HG02943 (cell line): Measurements from ENCODE around the gene ODF2.
"Not testable (repeated sequence)": the region's sequence is repeated elsewhere in the genome, so short reads cannot be mapped to it uniquely, and the experiment has no call there.

Experiments
- ATAC-seq: cut with Tn5 transposase; IDR thresholded peaks from one replicate; pipeline ENCODE4 v1.9.1; 2021; ENCODE audit warnings: mild to moderate bottlenecking, low read depth, moderate library complexity; ENCODE audit not compliant: unreplicated experiment

The ODF2 gene

DNA sequence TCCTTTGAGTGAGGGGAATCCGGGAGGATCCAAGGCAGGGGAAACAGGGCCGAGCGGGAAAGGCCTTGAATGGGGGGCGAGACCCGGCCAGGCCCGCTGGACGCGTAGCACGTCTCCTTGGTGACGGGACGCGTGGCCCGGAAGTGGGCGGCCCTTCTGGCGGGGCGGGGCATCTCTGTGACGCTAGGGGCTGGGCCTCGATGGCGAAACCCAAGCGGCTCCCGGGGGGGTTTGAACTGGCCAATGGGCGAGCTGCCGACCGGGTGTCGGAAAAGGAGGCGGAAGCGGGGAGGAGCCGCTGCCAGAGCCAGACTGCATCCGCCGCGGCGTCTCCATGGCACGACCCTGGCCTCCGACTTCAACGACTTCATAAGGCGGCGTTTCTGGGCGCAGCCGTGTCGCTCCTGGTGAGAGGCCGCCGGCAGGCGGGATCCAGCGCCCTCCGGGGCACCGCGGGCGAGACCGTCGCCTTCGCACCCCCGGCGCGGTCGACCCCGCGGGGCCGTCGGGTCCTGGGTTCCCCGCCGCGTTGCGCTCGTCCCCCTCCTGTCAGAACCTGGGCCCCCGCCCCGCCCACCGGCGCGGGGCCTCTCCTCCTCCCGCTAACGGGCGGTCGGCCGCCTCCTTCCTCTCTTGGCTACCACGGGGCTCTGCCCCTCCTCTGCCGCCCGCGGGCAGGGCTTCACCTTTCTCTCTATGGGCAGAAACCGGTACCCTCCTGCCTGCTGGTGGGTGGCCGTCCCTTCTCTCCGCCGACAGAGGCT is at the start of gene ODF2:
TSS of gene ODF2 (plus strand) at position 158 of the 764 bp plus-strand sequence. CDS start at position 244, 86 bp downstream.
- ATAC-seq = peak; percentile 79

DNA sequence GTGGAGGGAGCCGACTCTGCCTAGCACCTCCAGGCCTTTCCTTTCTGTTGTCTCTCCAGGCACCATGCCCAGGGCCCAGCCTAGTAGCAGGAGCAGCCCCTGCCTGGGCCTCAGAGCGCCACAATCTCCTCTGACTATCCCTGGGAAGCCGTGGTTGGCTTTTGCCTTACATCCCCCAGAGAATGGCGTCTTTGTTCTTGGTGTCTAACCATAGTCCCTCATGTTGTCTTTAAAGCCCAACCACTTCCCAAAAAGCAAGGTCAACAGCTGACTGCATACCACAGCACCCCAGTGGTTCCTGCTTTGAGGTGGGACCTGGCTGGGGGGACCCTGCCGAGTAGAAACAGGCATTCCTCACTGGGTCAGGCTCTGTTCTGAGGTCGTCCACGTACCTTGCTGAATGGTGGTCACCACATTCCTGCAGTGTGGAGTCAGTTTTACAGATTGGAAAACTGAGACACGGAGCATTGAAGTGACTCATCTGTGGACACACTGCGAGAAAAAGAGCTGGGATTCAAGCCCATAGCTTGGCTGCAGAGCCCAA is 48.9 kb upstream of the ODF2 start:
- ATAC-seq = no peak

GRCh38 chr9:128408963-128409431 is 46.8 kb upstream of the ODF2 start:
- ATAC-seq = no peak

- ATAC-seq = no peak
These were observed 46.4 kb upstream of the ODF2 start for GRCh38 chr9:128409450-128409849.

GRCh38 chr9:128409978-128410377 is 45.8 kb upstream of the ODF2 start:
- ATAC-seq = no peak

GRCh38 chr9:128411364-128412119 is 44.3 kb upstream of the ODF2 start:
- no peak for ATAC-seq

DNA sequence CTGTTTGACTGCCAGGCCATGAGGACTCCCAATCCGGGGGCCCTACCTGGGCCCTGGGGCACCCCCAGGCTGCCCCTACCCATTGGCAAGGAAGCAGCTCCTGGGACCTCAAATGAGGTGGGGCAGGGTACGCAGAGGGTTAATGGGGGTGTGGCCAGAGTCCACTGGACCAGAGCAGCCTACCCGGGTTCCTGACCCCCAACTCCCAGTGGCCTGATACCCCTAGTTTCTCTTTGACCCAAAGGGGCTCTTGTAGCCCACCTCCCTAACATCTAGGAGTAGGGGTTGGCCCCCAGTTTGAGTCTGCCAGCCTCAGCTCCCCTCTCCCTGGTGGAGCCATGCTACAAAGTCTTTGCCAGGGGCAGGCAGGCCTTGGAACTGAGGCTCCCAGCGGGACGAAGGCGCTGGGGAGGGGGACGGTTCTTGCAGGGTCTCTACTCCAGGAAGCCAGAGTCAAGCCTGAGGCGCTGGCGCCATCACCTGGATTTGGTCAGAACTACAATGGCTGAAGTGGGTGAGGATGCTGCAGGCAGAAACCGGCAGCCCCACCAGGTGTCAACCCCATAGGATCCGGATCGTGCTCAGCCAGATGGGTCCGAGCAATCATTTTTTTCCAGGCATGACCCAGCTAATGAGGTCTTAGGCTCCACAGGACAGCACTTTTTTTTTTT is 43.6 kb upstream of the ODF2 start:
- ATAC-seq = no peak

- ATAC-seq = not testable (repeated sequence)
These were observed 42.1 kb upstream of the ODF2 start for GRCh38 chr9:128413728-128414127.

- ATAC-seq = no peak
These were observed 41.3 kb upstream of the ODF2 start for GRCh38 chr9:128414461-128414860.

GRCh38 chr9:128415281-128415680 is 40.5 kb upstream of the ODF2 start:
- no peak for ATAC-seq

- ATAC-seq = no peak
These were observed 39.8 kb upstream of the ODF2 start for GRCh38 chr9:128416014-128416413.

DNA sequence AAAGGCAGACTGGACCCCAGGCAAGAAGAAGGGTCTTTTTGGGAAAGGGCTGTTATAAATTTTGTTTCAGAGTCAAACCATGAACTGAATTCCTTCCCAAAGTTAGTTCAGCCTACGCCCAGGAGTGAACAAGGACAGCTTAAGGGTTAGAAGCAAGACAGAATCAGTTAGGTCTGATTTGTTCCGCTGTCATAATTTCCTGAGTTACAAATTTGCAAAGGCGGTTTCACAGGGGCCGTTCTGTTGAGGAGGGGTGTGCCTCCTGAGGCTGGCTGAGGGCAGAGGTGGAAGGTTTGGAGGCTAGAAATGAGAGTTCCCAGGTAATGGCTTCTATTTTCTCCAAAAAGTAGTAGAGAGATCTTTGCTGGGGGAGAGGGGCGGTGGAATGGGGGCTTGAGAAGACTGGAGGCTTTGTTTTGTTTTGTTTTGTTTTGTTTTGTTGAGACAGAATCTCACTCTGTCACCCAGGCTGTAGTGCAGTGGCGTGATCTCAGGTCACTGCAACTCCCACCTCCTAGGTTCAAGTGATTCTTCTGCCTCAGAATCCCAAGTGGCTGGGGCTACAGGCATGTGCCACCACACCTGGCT is 39.3 kb upstream of the ODF2 start:
- no peak for ATAC-seq

DNA sequence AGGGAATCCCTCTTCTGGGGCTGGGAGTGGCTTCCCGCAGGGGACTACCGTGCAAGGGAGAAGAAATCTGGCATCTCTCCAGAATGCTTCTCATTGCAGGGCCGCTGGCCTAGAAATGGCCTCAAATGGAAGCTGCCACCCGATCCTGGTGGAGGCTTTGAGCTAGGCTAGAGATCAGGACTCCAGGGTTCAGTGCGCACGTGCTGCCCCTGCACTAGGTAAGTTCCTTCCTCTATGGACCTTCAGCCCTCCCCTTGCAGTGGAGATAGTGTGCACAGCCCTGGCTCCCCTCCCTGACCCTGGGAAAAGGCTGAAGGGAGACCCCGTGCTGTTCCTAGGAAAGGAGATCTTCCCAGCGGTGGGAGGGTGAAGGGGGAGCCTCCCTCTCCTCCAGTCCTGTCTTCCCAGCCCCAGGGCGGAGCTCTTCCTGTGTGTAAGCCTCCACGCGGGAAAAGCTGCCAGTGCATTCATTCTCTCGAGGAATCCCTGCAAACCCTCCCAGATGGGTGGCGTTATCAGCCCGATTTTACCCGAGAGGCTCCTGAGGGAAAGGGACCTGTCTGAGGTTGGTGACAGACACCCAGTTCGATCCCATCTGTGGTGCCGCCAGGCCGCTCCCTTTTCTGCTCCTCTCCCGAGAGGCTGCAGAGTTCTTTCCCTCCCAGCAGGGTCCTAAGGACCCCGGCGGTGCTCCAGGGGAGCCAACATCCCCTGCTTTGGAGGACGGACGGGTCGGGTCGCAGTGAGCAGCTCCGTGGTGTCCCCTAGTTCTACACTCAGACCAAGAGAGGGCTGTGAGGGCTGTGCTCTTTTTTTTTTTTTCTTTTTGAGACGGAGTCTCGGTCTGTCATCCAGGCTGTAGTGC is 36.5 kb upstream of the ODF2 start:
- ATAC-seq = no peak

GRCh38 chr9:128420060-128420650 is 35.7 kb upstream of the ODF2 start:
- peak; percentile 52 for ATAC-seq

GRCh38 chr9:128420651-128421481 is 34.9 kb upstream of the ODF2 start, which contains the start of gene CERCAM:
TSS of gene CERCAM (plus strand) at chr9:128420857. CDS start at chr9:128420878, 21 bp downstream.
- peak; percentile 51 for ATAC-seq

- ATAC-seq = no peak
These were observed 34.3 kb upstream of the ODF2 start for GRCh38 chr9:128421482-128421996.

- not testable (repeated sequence) for ATAC-seq
These were observed 33.6 kb upstream of the ODF2 start for GRCh38 chr9:128422022-128422782.
